Measurements from ENCODE around the gene ZNF415. TPM values are rescaled to one million over a fixed set of nuclear protein-coding genes. Genes with fewer than 3 reads are reported as not detected.

ZNF415 gene
- total RNA-seq, 1 experiment from 2014 or later: not detected

DNA sequence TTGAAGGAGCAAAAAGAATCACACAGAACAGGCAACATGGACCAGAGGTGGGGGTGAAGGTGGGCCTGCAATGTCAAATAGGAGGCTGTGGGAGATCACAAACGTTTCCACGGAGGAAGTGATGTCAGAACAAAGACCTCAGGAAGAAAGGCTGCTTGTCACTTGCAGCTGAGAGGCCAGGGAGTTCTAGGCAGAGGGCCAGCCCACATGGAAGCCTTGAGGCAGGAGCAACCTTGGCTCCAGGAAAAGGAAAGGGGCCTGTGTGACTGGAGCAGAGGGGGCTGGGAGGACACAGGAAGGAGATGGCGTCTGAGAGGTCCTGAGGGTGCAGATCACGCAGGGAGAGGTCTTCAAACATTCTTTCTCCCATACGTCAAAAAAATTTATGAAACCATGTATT, 45.8 kb downstream of the ZNF415 start:
- DNase-seq (ENCODE audit: low read depth, low spot score): no peak
- Histone ChIP-seq H3K4me1 (ENCODE audit: control insufficient read depth in 1 of 2, insufficient read depth in 2 of 2, low read length in 2 of 2) (no peaks in the 10 kb centered on the region), H3K9me3 (ENCODE audit: control insufficient read depth in 1 of 2, insufficient read depth in 1 of 2, low read depth in 1 of 2, low read length in 2 of 2) (0 out of 4 replicates have a peak, but pooled peaks cover 0 to under 1% of the 10 kb centered on the region in 2 experiments), H3K9ac (ENCODE audit: low read length) (no peak overlapping the region), H3K9me2 (ENCODE audit: insufficient read depth) (no peaks in the 10 kb centered on the region), H3K27ac (ENCODE audit: low read depth, low read length) (no peak overlapping the region), H3K36me3 (ENCODE audit: control insufficient read depth in 1 of 2, insufficient read depth in 2 of 2, low read length in 2 of 2) (peaks cover 28 to 29% of the 10 kb centered on the region in 2 experiments), H2AFZ (ENCODE audit: low read depth, low read length, poor library complexity, severe bottlenecking) (no peak overlapping the region), H3K4me3 (replicated peaks in 1 of 2; ENCODE audit: low read depth in 1 of 2, low read length in 2 of 2) (no peak overlapping the region), H3K4me2 (ENCODE audit: low read length) (no peak overlapping the region), H4K20me1 (ENCODE audit: insufficient read depth) (no peaks in the 10 kb centered on the region), H3K79me2 (ENCODE audit: insufficient read depth, low read length) (no peaks in the 10 kb centered on the region), H3K27me3 (ENCODE audit: insufficient read depth, low read length) (no peaks in the 10 kb centered on the region)
- ChIA-PET RAD21 (ENCODE audit: low non-redundant PET in 1 of 2, low total read pairs in 2 of 2, uncharacterized antibody in 2 of 2, unreplicated experiment in 2 of 2) (no interaction called here), CTCF (no interaction called here), POLR2A (no interaction called here)
- TF ChIP-seq EZH2 (IDR thresholded peaks at IDR 0.05) (no peak), EZH2phosphoT487 (IDR thresholded peaks at IDR 0.05; ENCODE audit: borderline replicate concordance) (no peak), TCF7L2 (IDR thresholded peaks at IDR 0.05; ENCODE audit: borderline replicate concordance, extremely low read depth, insufficient read depth, insufficient read length) (no peak), FOSL1 (IDR thresholded peaks at IDR 0.05; ENCODE audit: low read depth) (no peak), EGR1 (IDR thresholded peaks at IDR 0.05; ENCODE audit: low read depth) (no peak), SRF (IDR thresholded peaks at IDR 0.05; ENCODE audit: low read depth) (no peak), RAD21 (IDR thresholded peaks at IDR 0.05; ENCODE audit: low read depth) (no peak), ZFX (IDR thresholded peaks at IDR 0.05) (no peak)
- TF ChIP-seq, protein P1, sequence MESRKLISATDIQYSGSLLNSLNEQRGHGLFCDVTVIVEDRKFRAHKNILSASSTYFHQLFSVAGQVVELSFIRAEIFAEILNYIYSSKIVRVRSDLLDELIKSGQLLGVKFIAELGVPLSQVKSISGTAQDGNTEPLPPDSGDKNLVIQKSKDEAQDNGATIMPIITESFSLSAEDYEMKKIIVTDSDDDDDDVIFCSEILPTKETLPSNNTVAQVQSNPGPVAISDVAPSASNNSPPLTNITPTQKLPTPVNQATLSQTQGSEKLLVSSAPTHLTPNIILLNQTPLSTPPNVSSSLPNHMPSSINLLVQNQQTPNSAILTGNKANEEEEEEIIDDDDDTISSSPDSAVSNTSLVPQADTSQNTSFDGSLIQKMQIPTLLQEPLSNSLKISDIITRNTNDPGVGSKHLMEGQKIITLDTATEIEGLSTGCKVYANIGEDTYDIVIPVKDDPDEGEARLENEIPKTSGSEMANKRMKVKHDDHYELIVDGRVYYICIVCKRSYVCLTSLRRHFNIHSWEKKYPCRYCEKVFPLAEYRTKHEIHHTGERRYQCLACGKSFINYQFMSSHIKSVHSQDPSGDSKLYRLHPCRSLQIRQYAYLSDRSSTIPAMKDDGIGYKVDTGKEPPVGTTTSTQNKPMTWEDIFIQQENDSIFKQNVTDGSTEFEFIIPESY (IDR thresholded peaks at IDR 0.05; ENCODE audit: extremely low read depth, insufficient replicate concordance, low read length): no peak
- no peak for ATAC-seq
- intact Hi-C loops (cut with micrococcal nuclease): no loop called here
- BruUV-seq (replicated peaks): no TSS peak

DNA sequence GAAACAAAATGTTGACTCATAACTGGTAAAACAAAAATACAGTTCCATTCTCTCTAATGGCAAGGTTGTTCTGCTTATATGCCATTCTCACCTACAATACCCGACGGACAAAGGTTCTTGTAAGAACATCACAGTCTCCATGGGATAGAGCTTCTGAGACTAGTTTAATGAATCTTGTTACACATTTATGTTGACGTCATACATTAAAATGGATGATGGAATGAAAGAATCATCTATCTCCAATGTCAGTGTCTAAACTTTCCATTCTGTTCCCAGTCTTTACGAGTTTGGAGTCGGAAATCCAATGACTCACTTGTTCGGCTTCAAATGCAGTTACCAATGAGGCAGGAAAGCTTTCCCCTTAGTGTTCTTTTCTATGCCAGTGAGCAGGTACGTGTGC, 47.2 kb downstream of the ZNF415 start:
- Histone ChIP-seq H3K27ac (ENCODE audit: low read depth, low read length) (no peak overlapping the region), H3K9me2 (ENCODE audit: insufficient read depth) (no peaks in the 10 kb centered on the region), H3K79me2 (ENCODE audit: insufficient read depth, low read length) (peaks cover 3% of the 10 kb centered on the region; the same call in 1 of the 2 replicates), H3K4me3 (replicated peaks in 1 of 2; ENCODE audit: low read depth in 1 of 2, low read length in 2 of 2) (no peak overlapping the region), H3K4me1 (ENCODE audit: control insufficient read depth in 1 of 2, insufficient read depth in 2 of 2, low read length in 2 of 2) (no peaks in the 10 kb centered on the region), H3K4me2 (ENCODE audit: low read length) (no peak overlapping the region), H3K36me3 (ENCODE audit: control insufficient read depth in 1 of 2, insufficient read depth in 2 of 2, low read length in 2 of 2) (peaks cover 25% of the 10 kb centered on the region in 2 experiments), H3K9me3 (ENCODE audit: control insufficient read depth in 1 of 2, insufficient read depth in 1 of 2, low read depth in 1 of 2, low read length in 2 of 2) (peaks cover 6 to 9% of the 10 kb centered on the region in 2 experiments; a peak in 2 of 4 replicates), H3K9ac (ENCODE audit: low read length) (no peak overlapping the region), H3K27me3 (ENCODE audit: insufficient read depth, low read length) (no peaks in the 10 kb centered on the region), H2AFZ (ENCODE audit: low read depth, low read length, poor library complexity, severe bottlenecking) (no peak overlapping the region), H4K20me1 (ENCODE audit: insufficient read depth) (no peaks in the 10 kb centered on the region)
- no peak for ATAC-seq
- intact Hi-C loops (cut with micrococcal nuclease): no loop called here
- POLR2A ChIA-PET: no interaction called here
- no TSS peak for BruUV-seq (replicated peaks)
- RAD21 ChIA-PET (ENCODE audit: low non-redundant PET in 1 of 2, low total read pairs in 2 of 2, uncharacterized antibody in 2 of 2, unreplicated experiment in 2 of 2): no interaction called here
- TF ChIP-seq TCF7L2 (IDR thresholded peaks at IDR 0.05; ENCODE audit: borderline replicate concordance, extremely low read depth, insufficient read depth, insufficient read length): no peak
- DNase-seq (ENCODE audit: low read depth, low spot score): no peak
- CTCF ChIA-PET: no interaction called here

Data from HCT116 (cell line).